ENCODE results near the gene TNPO1.

Gene TNPO1

GRCh38 chr5:72920690-72921502, 104.4 kb downstream of the TNPO1 start:
- no peak overlapping the region for H3K4me2 ChIP-seq (ENCODE audit: low read length)
- no peaks in the 10 kb centered on the region for H3K9me3 ChIP-seq (ENCODE audit: low read length)
- H3K9ac ChIP-seq (ENCODE audit: low read length) = no peak overlapping the region
- no peaks in the 10 kb centered on the region for H3K36me3 ChIP-seq (ENCODE audit: insufficient read depth, low read length)
- H3K9me2 ChIP-seq (ENCODE audit: low read depth, low read length) = no peaks in the 10 kb centered on the region
- H3K79me2 ChIP-seq (ENCODE audit: insufficient read depth, low read length) = no peaks in the 10 kb centered on the region
- H3K27ac ChIP-seq (ENCODE audit: low read depth, low read length, poor library complexity, severe bottlenecking) = no peak overlapping the region
- H3K4me3 ChIP-seq (ENCODE audit: low read depth, low read length, poor library complexity, severe bottlenecking) = no peak overlapping the region
- TF ChIP-seq EZH2 (IDR thresholded peaks at IDR 0.05; ENCODE audit: borderline replicate concordance, low read length) (no peak), CTCF (IDR thresholded peaks at IDR 0.05; ENCODE audit: low read length) (peak; percentile 53)
- H3K4me1 ChIP-seq (ENCODE audit: insufficient read depth, low read length, severe bottlenecking) = no peaks in the 10 kb centered on the region
- H3K27me3 ChIP-seq (ENCODE audit: insufficient read depth, low read length) = no peaks in the 10 kb centered on the region
- no peak overlapping the region for H2AFZ ChIP-seq (ENCODE audit: low read length)
- no peaks in the 10 kb centered on the region for H4K20me1 ChIP-seq (ENCODE audit: insufficient read depth, low read length)
- H3F3A ChIP-seq (ENCODE audit: insufficient read depth, low read length) = no peaks in the 10 kb centered on the region

- TF ChIP-seq EZH2 (IDR thresholded peaks at IDR 0.05; ENCODE audit: borderline replicate concordance, low read length) (no peak), CTCF (IDR thresholded peaks at IDR 0.05; ENCODE audit: low read length) (no peak)
- H3F3A ChIP-seq (ENCODE audit: insufficient read depth, low read length) = no peaks in the 10 kb centered on the region
Observed at GRCh38 chr5:72921886-72922285, 105.4 kb downstream of the TNPO1 start.

GRCh38 chr5:72922422-72922821, 106.0 kb downstream of the TNPO1 start:
- no peak overlapping the region for H3K9ac ChIP-seq (ENCODE audit: low read length)
- TF ChIP-seq EZH2 (IDR thresholded peaks at IDR 0.05; ENCODE audit: borderline replicate concordance, low read length) (no peak), CTCF (IDR thresholded peaks at IDR 0.05; ENCODE audit: low read length) (no peak)
- no peak overlapping the region for H3K4me3 ChIP-seq (ENCODE audit: low read depth, low read length, poor library complexity, severe bottlenecking)
- H3K9me2 ChIP-seq (ENCODE audit: low read depth, low read length) = no peaks in the 10 kb centered on the region
- H3K9me3 ChIP-seq (ENCODE audit: low read length) = no peaks in the 10 kb centered on the region
- no peaks in the 10 kb centered on the region for H3F3A ChIP-seq (ENCODE audit: insufficient read depth, low read length)
- H3K36me3 ChIP-seq (ENCODE audit: insufficient read depth, low read length) = no peaks in the 10 kb centered on the region
- no peaks in the 10 kb centered on the region for H3K27me3 ChIP-seq (ENCODE audit: insufficient read depth, low read length)
- H3K79me2 ChIP-seq (ENCODE audit: insufficient read depth, low read length) = no peaks in the 10 kb centered on the region
- H4K20me1 ChIP-seq (ENCODE audit: insufficient read depth, low read length) = no peaks in the 10 kb centered on the region
- H3K4me2 ChIP-seq (ENCODE audit: low read length) = no peak overlapping the region
- no peak overlapping the region for H2AFZ ChIP-seq (ENCODE audit: low read length)
- no peaks in the 10 kb centered on the region for H3K4me1 ChIP-seq (ENCODE audit: insufficient read depth, low read length, severe bottlenecking)
- no peak overlapping the region for H3K27ac ChIP-seq (ENCODE audit: low read depth, low read length, poor library complexity, severe bottlenecking)

More at GRCh38 chr5:72921886-72922285, 105.4 kb downstream of the TNPO1 start:
- Histone ChIP-seq H3K4me2 (ENCODE audit: low read length) (no peak overlapping the region), H3K36me3 (ENCODE audit: insufficient read depth, low read length) (no peaks in the 10 kb centered on the region), H3K4me1 (ENCODE audit: insufficient read depth, low read length, severe bottlenecking) (no peaks in the 10 kb centered on the region), H2AFZ (ENCODE audit: low read length) (no peak overlapping the region), H3K9me3 (ENCODE audit: low read length) (no peaks in the 10 kb centered on the region), H3K9ac (ENCODE audit: low read length) (no peak overlapping the region), H3K27me3 (ENCODE audit: insufficient read depth, low read length) (no peaks in the 10 kb centered on the region), H3K27ac (ENCODE audit: low read depth, low read length, poor library complexity, severe bottlenecking) (no peak overlapping the region), H3K9me2 (ENCODE audit: low read depth, low read length) (no peaks in the 10 kb centered on the region), H4K20me1 (ENCODE audit: insufficient read depth, low read length) (no peaks in the 10 kb centered on the region), H3K79me2 (ENCODE audit: insufficient read depth, low read length) (no peaks in the 10 kb centered on the region), H3K4me3 (ENCODE audit: low read depth, low read length, poor library complexity, severe bottlenecking) (no peak overlapping the region)

Measured in OCI-LY1 (cell line).